GM13977 (cell line): ENCODE data around the gene ECI1.

Experiments
- DNase-seq: peaks from one replicate; pipeline ENCODE4 v3.0.0; 2012; ENCODE audit warnings: low spot score
- in situ Hi-C: fragments of 300-500 bp; cut with MboI; formaldehyde crosslinking; loops from one replicate; pipeline ENCODE4 v1.12.0; 2022; ENCODE audit warnings: low sequenced_read_pairs, low pct_unique_long_range_greater_than_20kb, mixed read lengths, inconsistent platforms; ENCODE audit not compliant: unreplicated experiment
- TF ChIP-seq, protein P1 (sequence below): IDR thresholded peaks from 2 replicates; pipeline ENCODE4 v1.5.1; 2012; ENCODE audit warnings: mild to moderate bottlenecking, control low read depth; ENCODE audit not compliant: insufficient read depth; ENCODE audit errors: extremely low read depth, missing control alignments

Gene ECI1

DNA sequence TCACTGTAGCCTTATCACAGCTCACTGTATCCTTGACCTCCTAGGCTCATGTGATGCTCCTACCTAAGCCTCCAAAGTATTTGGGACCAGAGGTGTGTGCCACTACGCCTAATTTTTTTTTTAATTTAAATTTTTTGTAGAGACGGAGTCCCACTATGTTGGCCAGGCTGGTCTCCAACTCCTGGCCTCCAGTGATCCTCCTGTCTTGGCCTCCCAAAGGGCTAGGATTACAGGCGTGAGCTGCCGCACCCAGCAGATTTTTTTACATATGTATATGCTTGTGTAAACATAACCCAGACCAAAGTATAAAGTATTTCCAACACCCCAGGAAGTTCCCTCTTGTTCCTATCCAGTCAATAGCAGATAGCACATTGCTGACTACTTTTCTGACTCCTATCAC is 35.1 kb downstream of the ECI1 start:
- in situ Hi-C loops, result no loop called here
- DNase-seq, result no peak
- TF ChIP-seq, protein P1, sequence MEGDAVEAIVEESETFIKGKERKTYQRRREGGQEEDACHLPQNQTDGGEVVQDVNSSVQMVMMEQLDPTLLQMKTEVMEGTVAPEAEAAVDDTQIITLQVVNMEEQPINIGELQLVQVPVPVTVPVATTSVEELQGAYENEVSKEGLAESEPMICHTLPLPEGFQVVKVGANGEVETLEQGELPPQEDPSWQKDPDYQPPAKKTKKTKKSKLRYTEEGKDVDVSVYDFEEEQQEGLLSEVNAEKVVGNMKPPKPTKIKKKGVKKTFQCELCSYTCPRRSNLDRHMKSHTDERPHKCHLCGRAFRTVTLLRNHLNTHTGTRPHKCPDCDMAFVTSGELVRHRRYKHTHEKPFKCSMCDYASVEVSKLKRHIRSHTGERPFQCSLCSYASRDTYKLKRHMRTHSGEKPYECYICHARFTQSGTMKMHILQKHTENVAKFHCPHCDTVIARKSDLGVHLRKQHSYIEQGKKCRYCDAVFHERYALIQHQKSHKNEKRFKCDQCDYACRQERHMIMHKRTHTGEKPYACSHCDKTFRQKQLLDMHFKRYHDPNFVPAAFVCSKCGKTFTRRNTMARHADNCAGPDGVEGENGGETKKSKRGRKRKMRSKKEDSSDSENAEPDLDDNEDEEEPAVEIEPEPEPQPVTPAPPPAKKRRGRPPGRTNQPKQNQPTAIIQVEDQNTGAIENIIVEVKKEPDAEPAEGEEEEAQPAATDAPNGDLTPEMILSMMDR, result no peak

DNA sequence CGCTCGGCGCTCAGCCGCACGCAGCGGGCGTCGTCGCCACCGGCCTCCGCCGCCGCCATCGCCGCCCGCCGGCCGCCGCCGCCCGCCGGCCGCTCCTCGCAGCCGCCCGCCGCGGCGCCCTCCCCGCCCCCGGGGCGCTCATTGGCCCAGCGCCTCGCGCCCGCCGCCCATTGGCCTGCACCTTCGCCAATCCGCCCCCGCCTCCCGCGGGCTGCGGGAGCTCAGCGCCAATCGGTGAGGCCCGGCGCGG is 36.7 kb downstream of the ECI1 start, which contains the start of gene PGP:
Gene PGP (minus strand): TSS at position 122 of the 250 bp plus-strand sequence. CDS start 63 bp downstream, at position 59.
- no peak for DNase-seq
- in situ Hi-C loops, result no loop called here
- TF ChIP-seq, protein P1, result no peak

DNA sequence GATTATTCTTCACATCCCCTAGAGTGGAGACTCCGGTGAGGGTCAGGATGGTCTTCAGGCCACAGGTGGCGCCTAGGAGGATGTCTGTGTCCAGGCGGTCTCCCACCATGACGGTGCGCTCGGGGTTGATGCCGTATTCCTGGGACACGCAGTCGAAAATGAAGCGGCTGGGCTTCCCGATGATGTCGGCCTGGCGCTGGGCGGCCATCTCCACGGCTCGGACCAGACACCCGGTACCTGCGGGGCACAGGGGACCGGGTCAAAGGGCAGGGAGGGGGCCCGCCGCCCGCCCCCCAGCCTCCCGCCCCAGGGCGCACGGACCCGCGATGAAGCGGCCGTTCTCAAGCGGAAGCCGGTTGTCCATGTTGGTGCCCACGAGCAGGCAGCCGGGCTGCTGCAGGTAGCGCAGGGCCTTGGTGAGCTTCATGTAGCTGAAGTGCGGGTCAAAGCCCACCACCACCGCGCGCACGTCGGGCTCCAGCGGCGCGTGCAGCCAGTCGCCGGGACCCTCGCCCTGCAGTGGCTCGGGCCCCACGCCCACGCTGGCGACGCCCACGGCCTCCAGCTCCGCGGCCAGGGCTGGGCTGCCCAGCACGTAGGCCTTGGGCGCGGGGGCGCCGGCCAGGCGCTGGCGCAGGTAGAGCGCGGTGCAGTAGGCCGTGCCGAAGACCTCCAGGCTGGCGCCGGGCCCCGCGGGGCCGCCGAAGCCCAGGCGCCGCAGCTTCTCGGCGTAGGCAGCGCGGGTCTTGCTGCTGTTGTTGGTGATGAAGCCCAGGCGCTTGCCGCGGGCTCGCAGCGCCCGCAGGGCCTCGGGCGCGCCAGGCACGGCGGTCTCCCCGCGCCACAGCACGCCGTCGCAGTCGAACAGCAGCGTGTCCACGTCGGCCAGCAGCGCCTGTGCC is 37.3 kb downstream of the ECI1 start:
- no peak for DNase-seq
- in situ Hi-C loops, result no loop called here
- TF ChIP-seq, protein P1, result no peak

DNA sequence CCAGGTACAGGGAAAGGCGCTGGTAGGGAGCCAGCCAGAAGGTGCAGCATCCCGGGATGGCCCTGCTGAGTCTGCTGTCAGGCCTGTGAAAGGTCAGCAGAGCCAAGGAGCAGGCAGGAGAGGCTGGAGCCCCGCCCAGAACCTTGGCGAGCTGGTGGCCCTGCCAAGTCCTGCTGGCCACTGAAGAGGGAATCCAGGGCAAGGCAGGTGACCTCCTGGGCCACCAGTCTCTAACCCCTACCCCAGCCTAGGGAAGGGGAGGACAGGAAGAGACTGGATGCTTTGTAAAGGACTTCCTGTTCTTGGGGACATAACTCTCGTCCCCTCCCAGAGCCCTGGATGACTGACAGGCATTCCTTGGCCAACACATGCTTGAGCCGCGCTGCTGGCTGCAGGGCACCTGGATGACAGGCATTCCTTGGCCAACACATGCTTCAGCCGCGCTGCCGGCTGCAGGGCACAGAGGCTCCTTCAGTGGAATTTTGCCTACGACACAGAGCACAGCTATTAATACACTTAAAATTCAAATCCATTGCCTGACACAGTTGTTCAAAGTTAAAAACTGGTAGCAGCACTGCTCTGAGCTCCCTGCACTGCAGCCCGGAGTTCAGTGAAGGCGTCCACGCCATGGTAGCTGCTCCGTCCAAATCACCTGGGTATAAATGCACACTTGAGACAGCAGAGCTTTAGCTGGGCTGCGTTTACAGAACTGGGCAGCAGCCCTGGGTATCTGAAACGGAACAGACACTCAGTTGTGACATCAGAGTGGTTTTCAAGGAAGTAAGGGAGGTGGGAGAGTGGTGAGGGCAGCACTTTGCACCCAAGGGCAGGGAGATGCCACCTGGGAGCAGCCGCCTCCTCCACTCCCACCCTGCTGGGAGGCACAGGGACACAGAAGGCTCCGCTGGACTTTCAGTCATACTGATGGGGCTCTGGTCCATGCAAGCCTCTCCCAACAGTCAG is 38.7 kb downstream of the ECI1 start:
- no peak for DNase-seq
- in situ Hi-C loops, result no loop called here
- TF ChIP-seq, protein P1, result no peak

DNA sequence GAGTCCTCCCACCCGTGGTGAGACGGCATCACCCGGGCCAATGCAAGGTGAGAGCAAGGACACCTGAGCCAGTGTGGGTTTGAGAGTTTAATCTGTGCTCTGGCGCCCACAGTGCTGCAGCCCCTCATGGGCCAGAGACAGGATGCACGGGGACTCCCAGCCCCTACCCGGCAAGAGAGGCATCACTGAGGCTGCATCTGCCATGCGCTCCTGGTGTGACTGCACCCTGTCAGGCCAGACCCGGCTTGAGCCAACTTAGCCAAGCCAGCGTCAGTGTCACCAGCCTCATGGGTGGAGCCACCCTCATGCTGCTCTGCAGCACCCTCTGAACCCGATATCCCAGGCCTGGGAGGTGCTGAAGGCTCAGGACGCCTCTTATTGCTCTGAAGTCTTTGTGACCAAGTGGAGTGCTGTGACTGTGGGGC is 39.5 kb downstream of the ECI1 start:
- in situ Hi-C loops, result no loop called here
- TF ChIP-seq, protein P1, result no peak

More for the DNA sequence above, 39.5 kb downstream of the ECI1 start:
- no peak for DNase-seq
